GM23248 (cell line): ENCODE results near the gene CELSR1. TPM values are rescaled to one million over a fixed set of nuclear protein-coding genes. Genes with fewer than 3 reads are reported as not detected.
"Not testable (repeated sequence)": the region's sequence is repeated elsewhere in the genome, so short reads cannot be mapped to it uniquely, and the experiment has no call there.

Experiments
- DNase-seq: peaks from one replicate; pipeline ENCODE4 v3.0.0-alpha.2; 2015
- H2AFZ ChIP-seq: fragments of 200-600 bp; sonication (generic); 2 replicates; pipeline ENCODE4 v1.6.1; 2016; ENCODE audit warnings: antibody characterized with exemption
- H3F3A ChIP-seq: fragments of 200-600 bp; sonication (generic); 2 replicates; pipeline ENCODE4 v1.6.1; 2016; ENCODE audit warnings: mild to moderate bottlenecking, antibody characterized with exemption, mixed run types; ENCODE audit not compliant: insufficient read depth
- H3K27ac ChIP-seq: fragments of 200-600 bp; sonication (generic); 2 replicates; pipeline ENCODE4 v1.5.1; 2016; ENCODE audit warnings: mild to moderate bottlenecking
- H3K27me3 ChIP-seq: fragments of 200-600 bp; sonication (generic); replicated peaks from 2 replicates; pipeline ENCODE4 v1.6.1; 2016; ENCODE audit warnings: mild to moderate bottlenecking; ENCODE audit not compliant: insufficient read depth
- H3K36me3 ChIP-seq: fragments of 200-600 bp; sonication (generic); 2 replicates; pipeline ENCODE4 v1.6.1; 2016; ENCODE audit warnings: low read depth, mild to moderate bottlenecking
- H3K4me1 ChIP-seq: fragments of 200-600 bp; sonication (generic); 2 replicates; pipeline ENCODE4 v1.6.1; 2016; ENCODE audit warnings: mild to moderate bottlenecking; ENCODE audit not compliant: insufficient read depth
- H3K4me2 ChIP-seq: fragments of 200-600 bp; sonication (generic); one replicate; pipeline ENCODE4 v1.6.1; 2016; ENCODE audit warnings: mild to moderate bottlenecking; ENCODE audit not compliant: unreplicated experiment
- H3K4me3 ChIP-seq: fragments of 200-600 bp; sonication (generic); 2 replicates; pipeline ENCODE4 v1.5.1; 2016; ENCODE audit warnings: mild to moderate bottlenecking
- H3K79me2 ChIP-seq: fragments of 200-600 bp; sonication (generic); 2 replicates; pipeline ENCODE4 v1.6.1; 2016; ENCODE audit warnings: mild to moderate bottlenecking; ENCODE audit not compliant: insufficient read depth
- H3K9ac ChIP-seq: fragments of 200-600 bp; sonication (generic); 2 replicates; pipeline ENCODE4 v1.6.1; 2016; ENCODE audit warnings: mild to moderate bottlenecking
- H3K9me2 ChIP-seq: fragments of 200-600 bp; sonication (generic); 2 replicates; pipeline ENCODE4 v1.6.1; 2016; ENCODE audit warnings: mixed run types, mild to moderate bottlenecking, moderate library complexity; ENCODE audit not compliant: insufficient read depth
- H3K9me3 ChIP-seq: fragments of 200-600 bp; sonication (generic); one replicate; pipeline ENCODE4 v1.6.1; 2017; ENCODE audit warnings: low read depth
- H4K20me1 ChIP-seq: fragments of 200-600 bp; sonication (generic); 2 replicates; pipeline ENCODE4 v1.6.0; 2016; ENCODE audit not compliant: insufficient read depth
- EZH2 ChIP-seq: fragments of 200-600 bp; sonication (generic); IDR thresholded peaks from 2 replicates; pipeline ENCODE4 v1.6.1; 2018; ENCODE audit warnings: antibody characterized with exemption, mild to moderate bottlenecking; ENCODE audit not compliant: insufficient read depth, poor library complexity, severe bottlenecking
- EZH2phosphoT487 ChIP-seq: fragments of 200-600 bp; sonication (generic); IDR thresholded peaks from 2 replicates; pipeline ENCODE4 v1.6.1; 2018; ENCODE audit warnings: antibody characterized with exemption, moderate library complexity, mild to moderate bottlenecking, low read depth; ENCODE audit not compliant: insufficient read depth
- WGBS, 2 experiments: methylation state at CpG; one replicate each; pipeline ENCODE4 v1.1.6; 2015 to 2017; ENCODE audit warnings: low lambda C conversion rate in 2 of 2, low coverage in 1 of 2; ENCODE audit errors: missing lambda C conversion rate in 2 of 2; 5-methylcytosine and 5-hydroxymethylcytosine counted together
- in situ Hi-C: fragments of 300-500 bp; cut with MboI; formaldehyde crosslinking; loops from 2 replicates; pipeline ENCODE4 v1.15.0; 2020
- polyA plus RNA-seq: library from polyadenylated mRNA; unstranded; fragments of >200 nt; fragmentation: Nextera tagmentation; extraction: Ambion mirVana; gene quantifications from 2 replicates; pipeline ENCODE4 v1.2.1, GENCODE V29; 2016
- total RNA-seq: library from RNA; depleted of rRNA; stranded (reverse); fragments of >200 nt; shearing (Covaris generic); gene quantifications from 2 replicates; pipeline ENCODE4 v1.2.3, GENCODE V29; 2014

The CELSR1 gene
- total and polyA plus RNA-seq, 2 experiments from 2014 or later = 0.23 to 0.54 TPM

GRCh38 chr22:46473896-46474557, 63.4 kb downstream of the CELSR1 start:
- Histone ChIP-seq H3K4me3 (no peak overlapping the region), H3K27me3 (peaks cover 29% of the 10 kb centered on the region), H3K9me2 (no peaks in the 10 kb centered on the region), H3K4me1 (no peaks in the 10 kb centered on the region), H3K27ac (no peak overlapping the region), H3K36me3 (no peaks in the 10 kb centered on the region), H3F3A (no peaks in the 10 kb centered on the region), H4K20me1 (no peaks in the 10 kb centered on the region), H2AFZ (no peak overlapping the region), H3K4me2 (no peak overlapping the region), H3K9me3 (no peaks in the 10 kb centered on the region), H3K79me2 (no peaks in the 10 kb centered on the region), H3K9ac (no peak overlapping the region)
- 68 to 73% methylated on average over 17 to 20 of the region's 20 CpGs for WGBS, 2 experiments
- in situ Hi-C loops = no loop called here
- TF ChIP-seq EZH2phosphoT487 = no peak
- TF ChIP-seq EZH2 = no peak
- DNase-seq = no peak

GRCh38 chr22:46473021-46473779, 64.2 kb downstream of the CELSR1 start:
- Histone ChIP-seq H4K20me1 (no peaks in the 10 kb centered on the region), H3F3A (no peaks in the 10 kb centered on the region), H3K9me3 (no peaks in the 10 kb centered on the region), H3K36me3 (no peaks in the 10 kb centered on the region), H3K27me3 (peaks cover 36% of the 10 kb centered on the region), H2AFZ (no peak overlapping the region), H3K79me2 (no peaks in the 10 kb centered on the region), H3K4me2 (no peak overlapping the region), H3K27ac (no peak overlapping the region), H3K4me3 (no peak overlapping the region), H3K9ac (no peak overlapping the region), H3K4me1 (no peaks in the 10 kb centered on the region), H3K9me2 (no peaks in the 10 kb centered on the region)
- DNase-seq = no peak
- in situ Hi-C loops = no loop called here
- TF ChIP-seq EZH2 (no peak), EZH2phosphoT487 (no peak)
- WGBS, 2 experiments = 68 to 73% methylated on average over 27 to 28 of the region's 28 CpGs

DNA sequence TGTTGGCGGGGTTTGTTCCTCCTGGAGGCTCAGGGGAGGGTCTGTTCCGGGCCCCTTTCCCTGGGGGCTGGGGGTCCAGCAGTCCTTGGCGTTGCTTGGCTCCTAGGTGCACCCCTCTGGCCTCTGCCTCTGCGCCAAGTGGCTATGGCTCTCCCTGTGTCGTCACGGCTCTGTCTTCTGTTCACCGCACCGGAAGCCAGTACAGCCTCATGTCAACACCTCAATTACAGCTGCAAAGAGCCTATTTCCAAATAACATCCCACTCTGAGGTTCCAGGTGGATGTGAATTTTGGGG, 64.8 kb downstream of the CELSR1 start:
- in situ Hi-C loops = no loop called here
- Histone ChIP-seq H3K27me3 (peaks cover 36% of the 10 kb centered on the region), H3K9me3 (no peaks in the 10 kb centered on the region), H2AFZ (no peak overlapping the region), H4K20me1 (no peaks in the 10 kb centered on the region), H3K9me2 (no peaks in the 10 kb centered on the region), H3K27ac (no peak overlapping the region), H3F3A (no peaks in the 10 kb centered on the region), H3K36me3 (no peaks in the 10 kb centered on the region), H3K4me2 (no peak overlapping the region), H3K4me3 (no peak overlapping the region), H3K9ac (no peak overlapping the region), H3K4me1 (no peaks in the 10 kb centered on the region), H3K79me2 (no peaks in the 10 kb centered on the region)
- WGBS, 2 experiments = 58 to 64% methylated on average over 4 to 8 of the region's 8 CpGs
- DNase-seq = no peak
- TF ChIP-seq EZH2phosphoT487 (no peak), EZH2 (no peak)

GRCh38 chr22:46471901-46472721, 65.3 kb downstream of the CELSR1 start:
- in situ Hi-C loops = no loop called here
- H3K9ac ChIP-seq = no peak overlapping the region
- no peak for DNase-seq

GRCh38 chr22:46471330-46471729, 66.1 kb downstream of the CELSR1 start:
- WGBS, 2 experiments = 71 to 77% methylated on average over 6 of the region's 6 CpGs
- H3K4me2 ChIP-seq, in situ Hi-C loops, H3K9ac ChIP-seq, H3K4me3 ChIP-seq, H3K9me3 ChIP-seq, DNase-seq, H3K4me1 ChIP-seq, H3K9me2 ChIP-seq, H3K36me3 ChIP-seq, H3K79me2 ChIP-seq, H4K20me1 ChIP-seq, H2AFZ ChIP-seq, H3K27ac ChIP-seq, H3F3A ChIP-seq: not testable (repeated sequence)
- H3K27me3 ChIP-seq = peaks cover 32% of the 10 kb centered on the region

More at GRCh38 chr22:46471901-46472721, 65.3 kb downstream of the CELSR1 start:
- Histone ChIP-seq H4K20me1 (no peaks in the 10 kb centered on the region), H3K4me3 (no peak overlapping the region), H3K27ac (no peak overlapping the region), H3K79me2 (no peaks in the 10 kb centered on the region), H3K36me3 (no peaks in the 10 kb centered on the region), H2AFZ (no peak overlapping the region), H3K27me3 (peaks cover 32% of the 10 kb centered on the region), H3F3A (no peaks in the 10 kb centered on the region), H3K4me2 (no peak overlapping the region), H3K9me3 (no peaks in the 10 kb centered on the region), H3K9me2 (no peaks in the 10 kb centered on the region), H3K4me1 (no peaks in the 10 kb centered on the region)
- 72 to 76% methylated on average over 33 of the region's 33 CpGs for WGBS, 2 experiments
- TF ChIP-seq EZH2phosphoT487 = no peak
- TF ChIP-seq EZH2 = no peak
